Measurements from ENCODE around the gene DNHD1. TPM values are rescaled to one million over a fixed set of nuclear protein-coding genes. Genes with fewer than 3 reads are reported as not detected.

Gene DNHD1
- total and polyA plus RNA-seq, 2 of the 4 experiments (the other 2 are of a cell fraction): 1.8 to 3.6 TPM

GRCh38 chr11:6544921-6545850 is 48.1 kb downstream of the DNHD1 start:
- no peak overlapping the region for H3K14ac ChIP-seq (replicated peaks; ENCODE audit: low read depth, low read length)
- ATAC-seq (ENCODE audit: low read depth) (peak; percentile 63), DNase-seq (peak; percentile 51)
- no peak for TF ChIP-seq POLR2A (IDR thresholded peaks at IDR 0.05; ENCODE audit: low read depth, low read length)
- TF ChIP-seq FOS (IDR thresholded peaks at IDR 0.05; ENCODE audit: low read depth, low read length): no peak
- no peak for TF ChIP-seq MAZ (IDR thresholded peaks at IDR 0.05; ENCODE audit: borderline replicate concordance, low read depth, low read length)
- TF ChIP-seq, protein P1, sequence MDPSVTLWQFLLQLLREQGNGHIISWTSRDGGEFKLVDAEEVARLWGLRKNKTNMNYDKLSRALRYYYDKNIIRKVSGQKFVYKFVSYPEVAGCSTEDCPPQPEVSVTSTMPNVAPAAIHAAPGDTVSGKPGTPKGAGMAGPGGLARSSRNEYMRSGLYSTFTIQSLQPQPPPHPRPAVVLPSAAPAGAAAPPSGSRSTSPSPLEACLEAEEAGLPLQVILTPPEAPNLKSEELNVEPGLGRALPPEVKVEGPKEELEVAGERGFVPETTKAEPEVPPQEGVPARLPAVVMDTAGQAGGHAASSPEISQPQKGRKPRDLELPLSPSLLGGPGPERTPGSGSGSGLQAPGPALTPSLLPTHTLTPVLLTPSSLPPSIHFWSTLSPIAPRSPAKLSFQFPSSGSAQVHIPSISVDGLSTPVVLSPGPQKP (IDR thresholded peaks at IDR 0.05; ENCODE audit: borderline replicate concordance, low read depth, low read length): no peak
- no peak for TF ChIP-seq CHD1 (IDR thresholded peaks at IDR 0.05; ENCODE audit: low read depth, low read length)
- no peak for TF ChIP-seq RFX5 (IDR thresholded peaks at IDR 0.05; ENCODE audit: low read depth, low read length)
- TF ChIP-seq CEBPB (IDR thresholded peaks at IDR 0.05; ENCODE audit: low read depth, low read length): no peak
- TF ChIP-seq, protein P2, sequence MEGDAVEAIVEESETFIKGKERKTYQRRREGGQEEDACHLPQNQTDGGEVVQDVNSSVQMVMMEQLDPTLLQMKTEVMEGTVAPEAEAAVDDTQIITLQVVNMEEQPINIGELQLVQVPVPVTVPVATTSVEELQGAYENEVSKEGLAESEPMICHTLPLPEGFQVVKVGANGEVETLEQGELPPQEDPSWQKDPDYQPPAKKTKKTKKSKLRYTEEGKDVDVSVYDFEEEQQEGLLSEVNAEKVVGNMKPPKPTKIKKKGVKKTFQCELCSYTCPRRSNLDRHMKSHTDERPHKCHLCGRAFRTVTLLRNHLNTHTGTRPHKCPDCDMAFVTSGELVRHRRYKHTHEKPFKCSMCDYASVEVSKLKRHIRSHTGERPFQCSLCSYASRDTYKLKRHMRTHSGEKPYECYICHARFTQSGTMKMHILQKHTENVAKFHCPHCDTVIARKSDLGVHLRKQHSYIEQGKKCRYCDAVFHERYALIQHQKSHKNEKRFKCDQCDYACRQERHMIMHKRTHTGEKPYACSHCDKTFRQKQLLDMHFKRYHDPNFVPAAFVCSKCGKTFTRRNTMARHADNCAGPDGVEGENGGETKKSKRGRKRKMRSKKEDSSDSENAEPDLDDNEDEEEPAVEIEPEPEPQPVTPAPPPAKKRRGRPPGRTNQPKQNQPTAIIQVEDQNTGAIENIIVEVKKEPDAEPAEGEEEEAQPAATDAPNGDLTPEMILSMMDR (conservative IDR thresholded peaks at IDR 0.05; ENCODE audit: low read depth, low read length): no peak
- no peak for TF ChIP-seq RAD21 (IDR thresholded peaks at IDR 0.05; ENCODE audit: low read length)
- TF ChIP-seq MAFK (IDR thresholded peaks at IDR 0.05; ENCODE audit: low read depth, low read length): no peak
- dilution Hi-C loops (cut with HindIII; ENCODE audit: low sequenced_read_pairs, unreplicated experiment): no loop called here
- BruUV-seq (replicated peaks): no TSS peak
- H2AK9ac ChIP-seq (replicated peaks; ENCODE audit: low read depth, low read length, poor library complexity): no peak overlapping the region
- no peak overlapping the region for H2BK15ac ChIP-seq (ENCODE audit: low read depth, low read length)
- H3K23ac ChIP-seq (ENCODE audit: low read depth, low read length): no peak overlapping the region
- in situ Hi-C loops (cut with MboI; ENCODE audit: low sequenced_read_pairs): no loop called here
- no peak overlapping the region for H3K56ac ChIP-seq (ENCODE audit: extremely low read depth, insufficient read depth, low read length)
- CTCF ChIA-PET: no interaction called here
- H3K4me3 ChIP-seq (ENCODE audit: insufficient read depth, low read depth, low read length): no peak overlapping the region
- H3K9ac ChIP-seq (ENCODE audit: low read depth, low read length): no peak overlapping the region
- intact Hi-C loops (cut with micrococcal nuclease): loop anchor here (5.0 kb wide), 1 partner anchor 47 kb away; no protein-coding TSS in a partner anchor
- no peak overlapping the region for H3K4me2 ChIP-seq (ENCODE audit: low read depth, low read length)
- no peak overlapping the region for H2AK5ac ChIP-seq (ENCODE audit: low read depth, low read length)
- H4K20me1 ChIP-seq (ENCODE audit: insufficient read depth, low read length): no peaks in the 10 kb centered on the region
- H3K27me3 ChIP-seq (ENCODE audit: control insufficient read depth, insufficient read depth, low read length): no peaks in the 10 kb centered on the region
- H3K9me1 ChIP-seq (ENCODE audit: insufficient read depth, low read length): peaks cover 7% of the 10 kb centered on the region; the same call in 1 of the 2 replicates
- no peak overlapping the region for H3K18ac ChIP-seq (ENCODE audit: low read depth, low read length)
- POLR2A ChIA-PET (ENCODE audit: unreplicated experiment): no interaction called here
- H3K4ac ChIP-seq (ENCODE audit: low read depth, low read length): no peak overlapping the region
- no peaks in the 10 kb centered on the region for H3K79me1 ChIP-seq (ENCODE audit: low read depth in 1 of 2, low read length in 2 of 2)
- 94% methylated on average over 11 of the region's 19 CpGs; no CpG with 5 or more reads in 1 of the 2 experiments for WGBS, 2 experiments (ENCODE audit: extremely low coverage in 2 of 2, insufficient read length in 1 of 2)
- H2BK5ac ChIP-seq (ENCODE audit: low read depth, low read length, poor library complexity, severe bottlenecking): no peak overlapping the region
- no peak overlapping the region for H4K5ac ChIP-seq (ENCODE audit: low read depth, low read length)
- H4K91ac ChIP-seq (ENCODE audit: insufficient read depth, low read depth, low read length): no peak overlapping the region
- no peak overlapping the region for H2BK20ac ChIP-seq (ENCODE audit: low read depth, low read length)
- no peak overlapping the region for H2AFZ ChIP-seq (replicated peaks; ENCODE audit: low read length, poor library complexity)
- H3K4me1 ChIP-seq (ENCODE audit: control insufficient read depth, insufficient read depth, low read length): no peaks in the 10 kb centered on the region
- no peak overlapping the region for H4K8ac ChIP-seq (ENCODE audit: low read depth in 2 of 2, low read length in 2 of 2)
- no peaks in the 10 kb centered on the region for H3K9me3 ChIP-seq (ENCODE audit: control insufficient read depth, insufficient read depth, low read length)
- 0 out of 2 replicates have a peak, but pooled peaks cover 4% of the 10 kb centered on the region for H3K36me3 ChIP-seq (ENCODE audit: control insufficient read depth, insufficient read depth, low read length)
- no peak overlapping the region for H3K27ac ChIP-seq (ENCODE audit: insufficient read depth, low read length)
- no peak overlapping the region for H2BK120ac ChIP-seq (ENCODE audit: low read depth, low read length)
